ENCODE results near the gene ONECUT3. TPM values are rescaled to one million over a fixed set of nuclear protein-coding genes. Genes with fewer than 3 reads are reported as not detected.

ONECUT3 gene
- total RNA-seq, 4 donors from 2014 or later: not detected

DNA sequence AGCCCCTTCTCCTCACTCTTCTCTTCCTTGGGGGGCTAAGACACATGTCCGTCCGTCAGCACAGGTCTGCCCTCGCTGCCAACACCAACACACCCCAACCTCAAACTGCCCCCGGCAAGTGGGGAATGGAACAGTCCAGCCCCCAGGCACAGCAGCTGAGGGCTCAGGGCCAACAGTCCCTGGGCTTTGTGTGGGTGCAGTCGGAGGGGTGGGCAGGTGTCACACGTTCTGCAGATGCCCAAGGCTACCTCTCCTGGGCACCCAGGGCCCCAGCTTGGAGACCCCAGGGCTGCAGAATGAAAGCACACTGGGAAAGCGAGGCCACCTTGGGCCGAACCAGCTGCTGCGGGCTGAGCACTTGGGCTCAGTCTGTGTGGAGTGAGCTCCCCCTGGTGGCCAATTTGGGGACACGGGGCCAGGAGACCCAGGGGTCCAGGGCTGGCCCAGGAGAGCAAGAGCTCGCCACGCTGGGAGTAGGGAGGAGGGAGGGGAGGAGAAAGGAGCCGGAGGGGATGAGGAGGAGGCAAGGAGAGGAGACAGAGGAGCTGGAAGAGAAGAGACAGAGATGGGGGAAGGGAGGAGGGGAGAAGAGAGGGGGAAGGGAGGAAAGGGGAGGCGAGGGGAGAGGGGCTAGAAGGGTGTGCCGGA, 72.7 kb downstream of the ONECUT3 start:
- TF ChIP-seq, protein P1, sequence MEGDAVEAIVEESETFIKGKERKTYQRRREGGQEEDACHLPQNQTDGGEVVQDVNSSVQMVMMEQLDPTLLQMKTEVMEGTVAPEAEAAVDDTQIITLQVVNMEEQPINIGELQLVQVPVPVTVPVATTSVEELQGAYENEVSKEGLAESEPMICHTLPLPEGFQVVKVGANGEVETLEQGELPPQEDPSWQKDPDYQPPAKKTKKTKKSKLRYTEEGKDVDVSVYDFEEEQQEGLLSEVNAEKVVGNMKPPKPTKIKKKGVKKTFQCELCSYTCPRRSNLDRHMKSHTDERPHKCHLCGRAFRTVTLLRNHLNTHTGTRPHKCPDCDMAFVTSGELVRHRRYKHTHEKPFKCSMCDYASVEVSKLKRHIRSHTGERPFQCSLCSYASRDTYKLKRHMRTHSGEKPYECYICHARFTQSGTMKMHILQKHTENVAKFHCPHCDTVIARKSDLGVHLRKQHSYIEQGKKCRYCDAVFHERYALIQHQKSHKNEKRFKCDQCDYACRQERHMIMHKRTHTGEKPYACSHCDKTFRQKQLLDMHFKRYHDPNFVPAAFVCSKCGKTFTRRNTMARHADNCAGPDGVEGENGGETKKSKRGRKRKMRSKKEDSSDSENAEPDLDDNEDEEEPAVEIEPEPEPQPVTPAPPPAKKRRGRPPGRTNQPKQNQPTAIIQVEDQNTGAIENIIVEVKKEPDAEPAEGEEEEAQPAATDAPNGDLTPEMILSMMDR (IDR thresholded peaks at IDR 0.05): peak in 1 of 3 donors; percentile 76
- TF ChIP-seq POLR2A (IDR thresholded peaks at IDR 0.05): no peak
- WGBS, 2 donors: 19 to 26% methylated on average over 15 of the region's 15 CpGs
- intact Hi-C loops (cut with DNase I; ENCODE audit: low total_unique reads): no loop called here
- no peak overlapping the region for H3K4me3 ChIP-seq (ENCODE audit: low read depth, poor library complexity, severe bottlenecking)
- peak; percentile 41 to 94 for DNase-seq (ENCODE audit: low spot score in 2 of 2)

DNA sequence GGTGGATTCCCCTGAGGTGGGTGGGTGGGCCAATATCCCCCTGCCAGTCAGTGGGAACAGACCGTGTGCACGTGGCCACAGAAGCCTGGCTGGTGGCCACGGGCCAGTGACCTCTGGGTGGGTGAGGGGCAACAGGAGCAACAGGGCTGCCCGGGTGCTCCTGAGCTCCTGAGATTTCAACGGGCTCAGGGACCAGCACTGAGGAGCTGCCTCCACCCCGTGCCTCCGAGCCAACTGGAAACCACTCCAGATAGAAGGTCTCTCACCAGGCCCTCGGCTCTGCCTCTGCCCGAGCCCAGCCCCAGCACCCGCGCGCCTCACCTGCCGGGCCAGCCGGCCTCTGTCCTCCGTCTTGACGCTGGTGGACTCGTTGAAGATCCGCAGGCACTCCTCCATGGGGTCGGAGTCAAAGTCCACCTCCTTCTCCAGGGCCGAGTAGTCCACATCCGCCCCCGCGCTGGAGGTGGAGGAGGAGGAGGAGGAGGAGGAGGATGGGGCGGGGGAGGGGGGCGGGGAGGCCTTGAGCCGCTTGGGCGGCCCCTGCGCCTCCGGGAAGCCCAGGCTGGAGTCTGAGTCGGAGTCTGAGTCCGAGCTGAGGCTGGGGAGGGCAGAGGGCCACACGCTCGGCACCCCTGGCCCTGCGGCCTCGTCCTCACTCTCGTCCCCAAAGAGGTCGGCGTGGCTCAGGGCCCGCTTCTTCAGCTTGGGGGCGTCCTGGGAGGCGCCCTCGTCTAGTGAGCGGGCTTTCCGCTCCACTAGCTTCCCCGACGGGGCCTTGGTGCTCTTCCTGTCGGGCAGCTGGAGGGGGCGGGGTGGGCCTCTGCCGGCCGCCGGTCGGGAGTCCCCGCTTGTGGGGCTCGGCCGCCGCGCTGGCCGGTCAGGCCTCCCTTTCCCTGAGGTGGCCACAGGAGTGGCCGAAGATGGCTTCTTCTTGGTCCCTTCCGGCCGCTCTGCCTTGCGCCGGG, 73.5 kb downstream of the ONECUT3 start:
- intact Hi-C loops (cut with DNase I; ENCODE audit: low total_unique reads): no loop called here
- DNase-seq (ENCODE audit: low spot score in 2 of 2): no peak

DNA sequence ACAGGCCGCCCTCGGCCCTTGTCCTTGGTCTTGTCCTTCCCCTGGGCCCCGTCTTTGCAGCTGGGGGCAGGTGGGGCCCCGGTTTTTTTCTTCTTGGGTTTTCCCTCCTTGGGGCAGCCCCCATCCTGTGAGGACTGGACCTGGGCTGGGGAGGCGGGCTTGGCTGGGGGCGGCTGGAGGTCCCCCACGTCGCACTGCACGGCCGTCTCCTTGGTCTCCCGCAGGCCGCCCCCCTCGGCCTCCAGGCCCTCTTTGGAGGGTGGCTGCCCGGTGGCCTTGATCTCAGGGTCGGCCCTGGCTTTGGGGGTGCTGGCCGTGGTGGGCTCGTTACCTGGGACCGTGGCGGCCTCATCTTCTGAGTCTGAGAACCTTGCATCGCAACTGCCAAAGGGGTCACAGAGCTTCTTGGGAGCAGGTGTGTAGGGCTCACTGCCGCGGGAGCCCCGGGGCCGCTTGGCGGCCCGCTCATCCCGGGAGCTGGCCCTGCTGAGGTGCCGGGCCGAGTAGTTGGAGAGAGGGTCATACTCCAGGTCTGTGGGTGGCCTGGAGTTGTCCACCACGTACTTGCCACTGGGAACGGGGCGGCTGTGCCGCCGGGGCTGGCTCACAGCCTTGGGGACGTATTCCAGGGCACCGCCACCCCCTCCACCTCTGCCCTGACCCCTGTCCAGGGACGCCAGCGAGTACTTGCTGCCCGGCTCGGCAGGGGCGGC, 74.4 kb downstream of the ONECUT3 start:
- H3K4me3 ChIP-seq (ENCODE audit: low read depth, poor library complexity, severe bottlenecking): no peak overlapping the region
- DNase-seq (ENCODE audit: low spot score in 2 of 2): no peak
- 88 to 89% methylated on average over 32 to 38 of the region's 41 CpGs for WGBS, 2 donors
- no peak for TF ChIP-seq POLR2A (IDR thresholded peaks at IDR 0.05)
- TF ChIP-seq, protein P1 (IDR thresholded peaks at IDR 0.05): no peak
- intact Hi-C loops (cut with DNase I; ENCODE audit: low total_unique reads): no loop called here

More for the DNA sequence above, 73.5 kb downstream of the ONECUT3 start:
- WGBS, 2 donors: 77 to 80% methylated on average over 43 to 63 of the region's 63 CpGs
- TF ChIP-seq, protein P1 (IDR thresholded peaks at IDR 0.05): no peak
- TF ChIP-seq POLR2A (IDR thresholded peaks at IDR 0.05): no peak
- no peak overlapping the region for H3K4me3 ChIP-seq (ENCODE audit: low read depth, poor library complexity, severe bottlenecking)

DNA sequence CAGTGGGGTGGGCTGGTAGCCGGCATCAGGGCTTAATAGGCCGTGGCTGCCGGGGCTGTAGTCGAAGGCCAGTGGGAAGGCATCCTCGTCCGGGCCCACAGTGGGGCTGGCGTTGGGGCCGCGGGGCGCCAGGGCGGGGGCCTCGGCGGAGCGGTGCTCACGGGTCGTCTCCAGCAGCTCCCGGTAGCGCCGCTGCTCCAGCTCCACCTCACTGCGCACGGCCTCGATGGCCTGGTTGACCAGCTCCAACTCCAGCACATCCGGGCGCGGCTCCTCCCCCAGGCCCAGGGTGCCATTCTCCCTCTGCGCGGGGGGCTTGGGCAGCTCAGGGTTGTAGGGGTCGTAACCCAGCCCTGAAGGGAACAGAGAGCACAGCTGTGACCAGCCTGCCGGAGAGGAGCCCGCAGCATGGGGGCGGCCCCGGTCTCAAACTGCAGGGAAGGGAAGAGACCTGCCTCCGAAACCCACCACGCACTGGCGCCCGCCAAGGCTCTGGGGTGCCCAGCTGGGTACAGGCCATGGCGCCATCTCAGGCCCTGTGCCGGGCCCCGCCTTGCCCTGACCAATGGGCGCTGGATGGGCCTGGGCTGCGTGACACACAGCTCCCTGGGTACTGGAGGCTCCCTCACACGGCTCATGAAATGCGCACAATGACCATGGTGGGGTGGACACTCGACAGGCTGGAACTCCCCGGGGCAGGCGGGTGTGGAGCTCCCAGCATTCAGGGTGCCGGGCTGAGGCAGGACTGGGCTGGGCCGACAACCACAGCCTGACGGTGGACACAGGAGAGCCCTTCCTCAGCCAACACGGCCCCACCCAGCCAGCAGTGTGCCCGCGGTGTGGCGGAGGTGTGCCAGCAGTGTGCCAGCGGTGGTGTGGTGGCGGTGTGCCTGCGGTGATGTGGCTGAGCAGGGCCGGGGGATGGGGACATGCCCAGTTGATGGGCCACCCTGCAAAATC, 75.3 kb downstream of the ONECUT3 start:
- DNase-seq (ENCODE audit: low spot score in 2 of 2): no peak
- H3K4me3 ChIP-seq (ENCODE audit: low read depth, poor library complexity, severe bottlenecking): no peak overlapping the region
- TF ChIP-seq, protein P1 (IDR thresholded peaks at IDR 0.05): no peak
- TF ChIP-seq POLR2A (IDR thresholded peaks at IDR 0.05): no peak
- 78 to 84% methylated on average over 23 to 48 of the region's 57 CpGs for WGBS, 2 donors
- intact Hi-C loops (cut with DNase I; ENCODE audit: low total_unique reads): no loop called here

DNA sequence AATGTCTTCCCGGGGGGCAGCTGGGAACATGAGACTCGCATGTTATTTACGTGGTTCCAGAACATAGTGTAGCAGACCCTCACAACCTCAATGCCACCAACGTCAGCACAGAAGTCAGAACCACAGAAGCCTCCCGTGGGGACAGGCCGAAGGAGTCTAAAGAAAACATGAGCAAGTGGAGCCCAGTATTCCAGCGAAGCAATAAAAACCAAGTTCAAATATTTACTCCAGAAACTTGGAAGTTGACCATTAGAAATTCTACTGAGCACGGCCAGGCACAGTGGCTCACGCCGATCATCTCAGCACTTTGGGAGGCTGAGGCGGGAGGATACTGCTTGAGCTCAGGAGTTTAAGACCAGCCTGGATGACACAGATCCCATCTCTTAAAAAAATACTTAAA, 76.7 kb downstream of the ONECUT3 start:
- 90 to 94% methylated on average over 11 of the region's 11 CpGs for WGBS, 2 donors
- H3K4me3 ChIP-seq (ENCODE audit: low read depth, poor library complexity, severe bottlenecking): no peak overlapping the region
- intact Hi-C loops (cut with DNase I; ENCODE audit: low total_unique reads): no loop called here
- no peak for TF ChIP-seq POLR2A (IDR thresholded peaks at IDR 0.05)
- TF ChIP-seq, protein P1 (IDR thresholded peaks at IDR 0.05): no peak
- DNase-seq (ENCODE audit: low spot score in 2 of 2): no peak

Measured in lower leg skin (tissue), 4 donors.